HCT116 (cell line): ENCODE data around the gene MAP3K2. TPM values are rescaled to one million over a fixed set of nuclear protein-coding genes. Genes with fewer than 3 reads are reported as not detected.

ENCODE experiments used
- ATAC-seq: fragments of 200-7000 bp; cut with Tn5 transposase; 2 replicates; pipeline ENCODE4 v1.9.1; 2020; ENCODE audit warnings: mild to moderate bottlenecking, moderate library complexity
- BruUV-seq: library from RNA; stranded (reverse); fragments of 400-500 nt; replicated peaks from 2 replicates; lab custom pipeline; 2021; lab: Mats Ljungman, UMichigan
- CTCF ChIA-PET: fragments of 300-600 bp; sonication (Branson Sonifier 250); formaldehyde crosslinking; loops from one replicate; lab custom pipeline; 2021; ENCODE audit warnings: antibody characterized with exemption; lab: Charles Lee
- POLR2A ChIA-PET: fragments of 300-600, 350-600 bp; sonication (Branson Sonifier 250); formaldehyde crosslinking; loops from one replicate; lab custom pipeline; 2021; ENCODE audit warnings: antibody characterized with exemption; lab: Charles Lee
- RAD21 ChIA-PET, 2 experiments: fragments of 300-600 bp; sonication (Branson Sonifier 250); formaldehyde crosslinking; loops; one replicate each; lab custom pipeline; 2023; ENCODE audit warnings: low total read pairs in 2 of 2; ENCODE audit not compliant: uncharacterized antibody in 2 of 2, unreplicated experiment in 2 of 2, low non-redundant PET in 1 of 2; lab: Charles Lee
- DNase-seq: peaks from one replicate; pipeline ENCODE4 v3.0.0-alpha.2; 2010; ENCODE audit warnings: low read depth, low spot score
- H2AFZ ChIP-seq: fragments of 200-600 bp; shearing (Covaris generic), sonication (generic); 2 replicates; pipeline ENCODE4 v1.6.1; 2017; ENCODE audit warnings: low read depth, mixed run types, mixed read lengths, antibody characterized with exemption, low read length; ENCODE audit not compliant: poor library complexity, severe bottlenecking
- H3K27ac ChIP-seq: 2 replicates; pipeline ENCODE4 v1.5.1; 2012; ENCODE audit warnings: low read depth, low read length
- H3K27me3 ChIP-seq: fragments of 200-600 bp; sonication (generic); 2 replicates; pipeline ENCODE4 v1.6.1; 2016; ENCODE audit warnings: mixed run types, low read length, mixed read lengths; ENCODE audit not compliant: insufficient read depth
- H3K36me3 ChIP-seq, 2 experiments: fragments of 200-500 bp in 1 of 2; fragments of 200-600 bp in 1 of 2; sonication (Bioruptor generic) in 1 of 2; sonication (generic) in 1 of 2; 2 replicates each; pipeline versions ENCODE4 v1.5.1 to v1.6.1; 2014 to 2016; ENCODE audit warnings: low read length in 2 of 2, inconsistent platforms in 1 of 2, mixed read lengths in 1 of 2, mixed run types in 1 of 2; ENCODE audit not compliant: insufficient read depth in 2 of 2, control insufficient read depth in 1 of 2
- H3K4me1 ChIP-seq, 2 experiments: fragments of 200-600 bp in 1 of 2; sonication (generic) in 1 of 2; 2 replicates each; pipeline versions ENCODE4 v1.5.1 to v1.6.1; 2012 to 2017; ENCODE audit warnings: low read length in 2 of 2, inconsistent platforms in 1 of 2, mild to moderate bottlenecking in 1 of 2, mixed read lengths in 1 of 2, mixed run types in 1 of 2, moderate library complexity in 1 of 2; ENCODE audit not compliant: insufficient read depth in 2 of 2, control insufficient read depth in 1 of 2
- H3K4me2 ChIP-seq: fragments of 200-600 bp; sonication (generic); 2 replicates; pipeline ENCODE4 v1.6.1; 2017; ENCODE audit warnings: mixed run types, low read length, mixed read lengths
- H3K4me3 ChIP-seq, 2 experiments: fragments of 200-600 bp in 1 of 2; sonication (generic) in 1 of 2; replicated peaks in 1 of 2; 2 replicates each; pipeline ENCODE4 v1.5.1; 2011 to 2016; ENCODE audit warnings: low read length in 2 of 2, control low read depth in 1 of 2, low read depth in 1 of 2, mild to moderate bottlenecking in 1 of 2, mixed read lengths in 1 of 2, mixed run types in 1 of 2
- H3K79me2 ChIP-seq: fragments of 200-600 bp; sonication (generic); 2 replicates; pipeline ENCODE4 v1.6.1; 2017; ENCODE audit warnings: mild to moderate bottlenecking, mixed run types, low read length, moderate library complexity, mixed read lengths; ENCODE audit not compliant: insufficient read depth
- H3K9ac ChIP-seq: fragments of 200-600 bp; sonication (generic); 2 replicates; pipeline ENCODE4 v1.6.1; 2016; ENCODE audit warnings: low read length, mixed read lengths
- H3K9me2 ChIP-seq: fragments of 200-600 bp; sonication (generic), shearing (Covaris generic); 2 replicates; pipeline ENCODE4 v1.6.1; 2017; ENCODE audit warnings: mixed run types, mild to moderate bottlenecking, moderate library complexity; ENCODE audit not compliant: insufficient read depth
- H3K9me3 ChIP-seq, 2 experiments: fragments of 200-500 bp in 1 of 2; fragments of 200-600 bp in 1 of 2; sonication (Bioruptor generic) in 1 of 2; sonication (generic) in 1 of 2; 2 replicates each; pipeline ENCODE4 v1.6.1; 2014 to 2017; ENCODE audit warnings: low read length in 2 of 2, mixed read lengths in 2 of 2, inconsistent platforms in 1 of 2, low read depth in 1 of 2, mild to moderate bottlenecking in 1 of 2, mixed run types in 1 of 2, moderate library complexity in 1 of 2; ENCODE audit not compliant: control insufficient read depth in 1 of 2, insufficient read depth in 1 of 2
- H4K20me1 ChIP-seq: fragments of 200-600 bp; sonication (generic), shearing (Covaris generic); 2 replicates; pipeline ENCODE4 v1.6.1; 2017; ENCODE audit warnings: mixed run types, mild to moderate bottlenecking, moderate library complexity; ENCODE audit not compliant: insufficient read depth
- CBX3 ChIP-seq: IDR thresholded peaks from 2 replicates; pipeline ENCODE4 v1.6.1; 2012; ENCODE audit warnings: low read depth
- CEBPB ChIP-seq: IDR thresholded peaks from 2 replicates; pipeline ENCODE4 v1.6.1; 2012; ENCODE audit warnings: low read depth
- EGR1 ChIP-seq: IDR thresholded peaks from 2 replicates; pipeline ENCODE4 v1.6.1; 2012; ENCODE audit warnings: low read depth
- ELF1 ChIP-seq: IDR thresholded peaks from 2 replicates; pipeline ENCODE4 v1.6.1; 2012; ENCODE audit warnings: low read depth, borderline replicate concordance
- EZH2phosphoT487 ChIP-seq: fragments of 200-600 bp; IDR thresholded peaks from 2 replicates; pipeline ENCODE4 v1.6.1; 2018; ENCODE audit warnings: antibody characterized with exemption, borderline replicate concordance
- FOSL1 ChIP-seq: IDR thresholded peaks from 2 replicates; pipeline ENCODE4 v1.6.1; 2012; ENCODE audit warnings: low read depth
- JUND ChIP-seq: IDR thresholded peaks from 2 replicates; pipeline ENCODE4 v1.6.1; 2012
- POLR2A ChIP-seq: IDR thresholded peaks from 2 replicates; pipeline ENCODE4 v1.7.0; 2011; ENCODE audit warnings: borderline replicate concordance; ENCODE audit not compliant: insufficient read depth, insufficient read length; ENCODE audit errors: extremely low read depth
- POLR2AphosphoS5 ChIP-seq: IDR thresholded peaks from 2 replicates; pipeline ENCODE4 v1.6.1; 2011; ENCODE audit warnings: mild to moderate bottlenecking, low read depth, low read length, moderate library complexity
- RAD21 ChIP-seq: IDR thresholded peaks from 2 replicates; pipeline ENCODE4 v1.6.1; 2012; ENCODE audit warnings: low read depth, mild to moderate bottlenecking
- REST ChIP-seq: IDR thresholded peaks from 2 replicates; pipeline ENCODE4 v1.6.1; 2012; ENCODE audit warnings: low read depth
- SIN3A ChIP-seq: IDR thresholded peaks from 2 replicates; pipeline ENCODE4 v1.6.1; 2012; ENCODE audit warnings: low read depth
- SP1 ChIP-seq: IDR thresholded peaks from 2 replicates; pipeline ENCODE4 v1.6.1; 2012; ENCODE audit warnings: low read depth
- SRF ChIP-seq: IDR thresholded peaks from 2 replicates; pipeline ENCODE4 v1.6.1; 2012; ENCODE audit warnings: low read depth
- TCF7L2 ChIP-seq: IDR thresholded peaks from 2 replicates; pipeline ENCODE4 v1.7.0; 2011; ENCODE audit warnings: borderline replicate concordance, inconsistent platforms; ENCODE audit not compliant: insufficient read depth, insufficient read length; ENCODE audit errors: extremely low read depth
- YY1 ChIP-seq: IDR thresholded peaks from 2 replicates; pipeline ENCODE4 v1.6.1; 2011; ENCODE audit warnings: low read length, low read depth, moderate library complexity, mild to moderate bottlenecking; ENCODE audit not compliant: insufficient replicate concordance; ENCODE audit errors: extremely low read depth
- ZBTB33 ChIP-seq: IDR thresholded peaks from 2 replicates; pipeline ENCODE4 v1.6.1; 2011; ENCODE audit warnings: mild to moderate bottlenecking, low read length, moderate library complexity; ENCODE audit not compliant: insufficient replicate concordance; ENCODE audit errors: extremely low read depth
- ZNF274 ChIP-seq: fragments of 200-500 bp; sonication (Bioruptor generic); IDR thresholded peaks from 2 replicates; pipeline ENCODE4 v1.6.1; 2014; ENCODE audit warnings: mild to moderate bottlenecking, low read depth, low read length, inconsistent platforms
- intact Hi-C: fragments of 100-400 bp; cut with micrococcal nuclease; formaldehyde crosslinking; loops from 2 replicates; pipeline ENCODE4 v1.10.0; 2022
- total RNA-seq: library from RNA; stranded (reverse); gene quantifications from one replicate; pipeline ENCODE4 v1.2.1, GENCODE V29; 2021; ENCODE audit not compliant: unreplicated experiment
- TF ChIP-seq, protein P1 (sequence below): IDR thresholded peaks from 2 replicates; pipeline ENCODE4 v1.6.1; 2012
- TF ChIP-seq, protein P2 (sequence below): IDR thresholded peaks from 2 replicates; pipeline ENCODE4 v1.6.1; 2012

Gene MAP3K2
- total RNA-seq, 1 experiment from 2014 or later = 44.5 TPM

DNA sequence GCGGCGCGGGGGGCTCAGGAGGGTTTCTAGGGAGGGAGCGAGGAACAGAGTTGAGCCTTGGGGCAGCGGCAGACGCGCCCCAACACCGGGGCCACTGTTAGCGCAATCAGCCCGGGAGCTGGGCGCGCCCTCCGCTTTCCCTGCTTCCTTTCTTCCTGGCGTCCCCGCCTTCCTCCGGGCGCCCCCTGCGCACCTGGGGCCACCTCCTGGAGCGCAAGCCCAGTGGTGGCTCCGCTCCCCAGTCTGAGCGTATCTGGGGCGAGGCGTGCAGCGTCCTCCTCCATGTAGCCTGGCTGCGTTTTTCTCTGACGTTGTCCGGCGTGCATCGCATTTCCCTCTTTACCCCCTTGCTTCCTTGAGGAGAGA, 35.7 kb upstream of the MAP3K2 start (continued):
- TF ChIP-seq FOSL1 = no peak

- Histone ChIP-seq H3K9ac (no peak overlapping the region), H3K9me2 (no peaks in the 10 kb centered on the region), H3K4me1 (peaks cover 2 to 9% of the 10 kb centered on the region in 2 experiments; a peak in 2 of 4 replicates), H3K4me2 (peak overlapping the region; percentile 73), H3K27ac (no peak overlapping the region), H2AFZ (no peak overlapping the region), H4K20me1 (no peaks in the 10 kb centered on the region), H3K9me3 (no peaks in the 10 kb centered on the region), H3K4me3 (peak overlapping the region; percentile 35 to 50), H3K36me3 (no peaks in the 10 kb centered on the region), H3K27me3 (no peaks in the 10 kb centered on the region), H3K79me2 (no peaks in the 10 kb centered on the region)
- no peak for TF ChIP-seq ELF1
- TF ChIP-seq YY1 = no peak
- TF ChIP-seq SP1 = no peak
- TF ChIP-seq CEBPB = no peak
- TF ChIP-seq RAD21 = no peak
- no peak for TF ChIP-seq EGR1
- TF ChIP-seq, protein P1, sequence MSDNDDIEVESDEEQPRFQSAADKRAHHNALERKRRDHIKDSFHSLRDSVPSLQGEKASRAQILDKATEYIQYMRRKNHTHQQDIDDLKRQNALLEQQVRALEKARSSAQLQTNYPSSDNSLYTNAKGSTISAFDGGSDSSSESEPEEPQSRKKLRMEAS = no peak
- TF ChIP-seq ZNF274 = no peak
- TF ChIP-seq ZBTB33 = no peak
- TF ChIP-seq SRF = no peak
- no peak for TF ChIP-seq JUND
- no peak for TF ChIP-seq SIN3A
- no peak for TF ChIP-seq FOSL1
- TF ChIP-seq REST = no peak
- TF ChIP-seq CBX3 = no peak
- TF ChIP-seq POLR2AphosphoS5 = no peak
- no peak for TF ChIP-seq EZH2phosphoT487
- TF ChIP-seq, protein P2, sequence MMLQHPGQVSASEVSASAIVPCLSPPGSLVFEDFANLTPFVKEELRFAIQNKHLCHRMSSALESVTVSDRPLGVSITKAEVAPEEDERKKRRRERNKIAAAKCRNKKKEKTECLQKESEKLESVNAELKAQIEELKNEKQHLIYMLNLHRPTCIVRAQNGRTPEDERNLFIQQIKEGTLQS = no peak
- TF ChIP-seq TCF7L2 = no peak
- no peak for TF ChIP-seq POLR2A
- BruUV-seq = no TSS peak
- no peak for DNase-seq
- ChIA-PET POLR2A (no interaction called here), RAD21 (no interaction called here), CTCF (no interaction called here)
- ATAC-seq = peak; percentile 49
- intact Hi-C loops = no loop called here
Observed at GRCh38 chr2:127422559-127423477, 35.0 kb upstream of the MAP3K2 start.
